KG1 (cell line): ENCODE data around the gene GRIK3.
"Not testable (repeated sequence)": the region's sequence is repeated elsewhere in the genome, so short reads cannot be mapped to it uniquely, and the experiment has no call there.

Experiments used
- DNase-seq: peaks from one replicate; lab custom pipeline; 2025; lab: John Stamatoyannopoulos, UW

Gene GRIK3

DNA sequence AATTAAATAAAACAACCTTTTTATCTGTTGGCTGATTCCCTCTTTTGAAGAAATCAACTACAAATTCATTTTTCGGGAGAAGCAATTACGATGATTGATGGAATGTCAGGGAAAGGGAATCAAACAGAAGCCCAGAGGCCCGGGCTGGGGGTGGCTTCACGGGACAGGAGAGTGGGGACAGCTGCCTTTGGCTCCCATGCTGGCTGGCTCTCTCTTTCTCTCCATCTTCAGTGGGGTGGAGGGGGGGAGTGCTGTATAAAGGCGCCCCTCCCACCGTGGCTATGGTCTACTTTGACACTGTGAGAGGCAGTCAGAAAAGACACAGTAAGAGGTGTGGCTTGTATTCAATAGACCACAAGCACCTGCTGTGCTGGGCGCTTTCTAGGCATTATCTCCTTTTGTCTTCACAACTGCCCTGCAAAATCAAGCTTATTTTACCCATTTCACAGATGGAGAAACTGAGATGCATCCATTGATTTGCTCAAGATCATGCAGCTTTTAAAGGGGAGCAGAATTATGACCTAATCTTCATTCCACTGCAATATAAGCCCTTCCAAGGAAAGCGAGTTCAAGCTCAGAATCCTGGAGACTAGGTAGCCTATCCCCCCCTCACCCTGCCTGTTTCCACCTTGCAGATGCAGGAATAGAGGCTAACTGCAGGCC lies 92.9 kb downstream of the GRIK3 start:
- DNase-seq, result no peak

DNA sequence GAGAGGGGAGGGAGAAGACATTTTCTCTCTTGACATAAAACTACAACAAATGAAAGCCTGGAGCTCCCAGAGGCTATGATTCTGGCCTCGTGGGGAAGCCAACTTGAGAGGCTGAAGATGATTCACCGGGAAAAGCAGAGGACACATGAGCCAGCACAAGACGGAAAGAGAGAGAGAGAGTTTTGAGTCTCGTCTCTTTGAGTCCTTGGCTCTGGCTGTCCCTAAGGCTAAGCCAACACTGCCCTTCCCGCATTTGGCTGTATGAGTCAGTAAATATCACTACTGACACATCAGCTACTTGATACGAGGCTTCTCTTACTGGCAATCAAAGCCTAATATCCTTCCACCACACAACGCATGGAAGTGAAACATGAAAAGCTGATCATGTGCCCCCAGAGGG lies 95.5 kb downstream of the GRIK3 start:
- no peak for DNase-seq

DNA sequence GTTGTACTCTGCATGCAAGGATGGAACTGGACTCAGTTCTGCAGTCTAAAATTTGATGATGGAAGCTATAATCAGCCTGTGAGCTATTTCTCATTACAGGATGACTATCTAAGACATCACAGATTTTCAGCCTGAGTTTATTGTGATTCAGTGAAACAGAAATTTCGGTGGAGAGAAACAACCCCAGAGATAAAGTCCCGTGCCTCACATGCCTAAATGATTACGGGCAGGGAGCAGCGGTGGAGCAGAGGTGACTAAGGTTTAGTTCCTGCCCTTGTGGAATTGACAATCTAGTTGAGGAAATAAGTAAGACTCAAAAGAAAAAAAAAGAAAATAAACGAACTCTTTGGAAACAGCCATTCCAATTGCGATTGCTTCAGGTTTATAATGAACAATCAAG lies 96.9 kb downstream of the GRIK3 start:
- no peak for DNase-seq

DNA sequence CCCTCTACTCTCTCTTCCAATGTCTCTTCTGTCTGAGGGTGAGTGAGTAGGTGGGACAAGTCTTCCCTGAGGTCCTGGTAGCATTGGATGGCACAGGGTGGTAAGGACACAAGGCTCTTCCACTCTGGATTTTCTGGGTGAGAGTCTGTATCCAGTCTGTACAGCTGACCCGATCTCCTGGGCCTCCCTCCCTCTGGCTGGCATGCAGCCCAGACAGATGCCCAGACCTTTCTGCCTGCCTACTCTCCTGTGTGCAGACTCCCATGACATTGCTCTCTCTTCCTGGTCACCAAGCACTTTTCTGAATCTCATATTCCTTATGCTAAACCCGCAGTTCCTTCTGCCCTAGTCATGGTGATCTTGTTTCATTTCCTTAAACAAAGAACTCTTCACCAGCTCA lies 100.3 kb downstream of the GRIK3 start:
- DNase-seq, result no peak

DNA sequence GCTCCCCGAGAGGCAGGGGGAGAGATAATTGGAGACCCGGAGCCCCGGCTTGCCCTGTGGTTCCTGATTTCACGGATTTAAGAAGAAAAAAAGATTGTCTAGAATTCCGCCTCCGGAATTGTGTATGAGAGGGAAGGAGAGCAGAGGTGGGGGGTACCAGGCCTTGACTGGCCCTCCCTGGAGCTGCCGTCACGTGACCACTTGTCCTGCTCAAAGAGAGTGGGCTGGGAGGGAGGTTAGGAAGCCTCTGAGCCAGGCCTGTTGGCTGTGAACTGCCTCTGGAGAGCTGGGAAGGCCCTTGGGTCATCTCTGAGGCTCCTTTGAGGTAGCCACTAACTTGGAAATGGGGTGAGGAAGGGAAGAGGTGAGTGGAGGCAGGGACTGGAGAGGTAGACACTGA lies 106.5 kb downstream of the GRIK3 start:
- DNase-seq, result no peak

DNA sequence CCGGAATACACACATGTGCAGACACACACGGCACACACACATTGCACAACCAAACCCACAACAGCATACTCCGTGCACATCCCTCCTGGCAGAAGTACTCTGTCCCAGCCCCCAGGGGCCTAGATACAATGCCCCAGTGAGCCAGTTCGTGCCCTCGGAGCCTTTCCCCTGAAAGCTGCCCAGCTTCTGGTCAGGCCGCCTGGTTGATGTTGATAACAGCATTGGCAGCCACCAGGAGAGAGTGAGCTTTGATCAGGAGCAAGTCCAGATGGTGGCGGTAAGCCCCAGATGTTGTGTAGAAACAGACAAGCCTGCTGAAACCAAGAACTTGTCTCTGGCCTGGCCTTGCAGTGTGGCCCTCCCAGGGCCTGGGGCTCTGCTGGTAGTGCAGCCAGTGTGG lies 109.1 kb downstream of the GRIK3 start:
- no peak for DNase-seq

DNA sequence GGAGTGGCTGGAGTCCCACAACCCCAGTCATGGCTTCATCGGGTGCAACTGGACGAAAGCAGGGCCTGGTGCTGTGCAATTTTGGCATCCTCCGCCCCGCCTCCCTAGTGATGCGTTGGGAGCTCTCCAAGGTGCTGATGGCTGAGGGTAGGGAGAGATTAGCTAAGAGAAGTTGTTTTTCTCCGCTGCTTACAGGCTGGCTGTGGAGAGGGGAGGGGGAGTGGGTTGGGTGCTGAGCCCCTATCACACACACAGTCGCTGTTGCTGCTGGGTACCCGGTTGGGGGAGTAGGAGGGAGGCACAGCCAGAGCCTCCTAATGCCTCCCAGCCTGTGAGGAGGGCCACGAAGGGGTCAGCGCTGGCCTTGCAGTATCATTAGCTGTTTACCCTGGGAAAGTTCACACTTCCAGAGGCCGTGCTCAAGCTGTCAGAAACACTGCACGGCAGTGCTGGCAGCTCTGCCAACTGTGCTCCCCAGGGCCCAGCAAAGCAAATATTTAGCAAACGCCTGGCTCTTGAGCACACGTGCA lies 110.0 kb downstream of the GRIK3 start:
- DNase-seq, result peak; percentile 14

DNA sequence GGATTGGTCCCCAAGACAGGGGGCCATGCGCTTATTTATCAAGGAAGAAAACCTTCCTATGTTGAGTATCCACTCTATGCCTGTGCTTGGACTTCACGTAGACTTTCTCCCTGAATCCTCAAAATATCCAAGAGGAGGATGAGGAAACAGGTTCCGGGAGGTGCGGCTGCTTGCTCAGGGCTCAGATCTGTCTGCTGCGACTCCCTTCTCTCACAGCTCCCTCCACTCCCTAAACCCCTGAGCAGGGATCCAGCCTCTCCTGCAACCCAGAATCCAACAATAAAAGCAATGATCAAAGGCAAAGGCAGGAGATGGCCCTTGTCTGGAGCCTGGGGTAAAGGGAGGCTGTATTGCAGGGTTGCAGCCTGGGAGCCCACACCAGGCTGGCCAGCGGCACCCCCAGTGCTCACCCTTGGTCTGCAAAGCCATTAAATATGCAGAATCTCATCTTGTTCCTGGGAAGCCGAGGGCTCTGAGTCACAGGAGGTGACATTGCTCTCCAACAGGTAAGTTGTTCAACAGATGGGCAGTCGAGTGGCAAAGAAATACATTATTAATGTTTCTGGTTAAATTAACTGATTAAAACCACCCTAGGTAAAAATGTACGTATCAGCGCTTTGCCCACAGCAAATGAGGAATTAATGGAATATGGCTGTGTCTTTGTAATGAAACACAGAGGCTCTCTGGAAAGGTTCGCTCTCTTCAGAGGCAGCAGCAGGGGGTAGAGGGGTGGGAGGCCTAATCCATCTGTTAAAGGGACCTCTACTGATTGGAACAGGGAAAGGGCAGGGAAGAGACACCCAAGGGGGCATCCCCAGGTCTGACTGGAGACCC lies 111.5 kb downstream of the GRIK3 start:
- DNase-seq, result no peak

DNA sequence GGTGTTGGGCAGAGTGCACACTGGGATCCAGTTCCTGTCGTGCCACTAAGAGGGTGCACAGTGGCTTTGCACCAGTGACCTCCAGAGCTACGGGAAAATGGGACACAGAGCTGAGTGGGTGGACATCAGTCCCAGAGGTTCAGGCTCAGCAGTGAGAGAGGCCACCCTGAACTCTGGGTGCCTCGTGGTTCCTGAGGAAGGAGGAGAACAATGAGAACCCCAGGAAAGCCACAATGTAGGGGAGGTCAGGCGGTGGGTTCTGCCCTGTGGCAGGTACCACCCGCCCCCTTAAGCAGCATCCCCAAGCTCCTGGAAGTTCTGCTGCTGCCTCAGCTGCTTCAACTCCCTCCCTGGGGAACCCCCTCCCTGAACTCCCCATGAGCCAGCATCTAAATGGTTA lies 112.2 kb downstream of the GRIK3 start:
- no peak for DNase-seq

DNA sequence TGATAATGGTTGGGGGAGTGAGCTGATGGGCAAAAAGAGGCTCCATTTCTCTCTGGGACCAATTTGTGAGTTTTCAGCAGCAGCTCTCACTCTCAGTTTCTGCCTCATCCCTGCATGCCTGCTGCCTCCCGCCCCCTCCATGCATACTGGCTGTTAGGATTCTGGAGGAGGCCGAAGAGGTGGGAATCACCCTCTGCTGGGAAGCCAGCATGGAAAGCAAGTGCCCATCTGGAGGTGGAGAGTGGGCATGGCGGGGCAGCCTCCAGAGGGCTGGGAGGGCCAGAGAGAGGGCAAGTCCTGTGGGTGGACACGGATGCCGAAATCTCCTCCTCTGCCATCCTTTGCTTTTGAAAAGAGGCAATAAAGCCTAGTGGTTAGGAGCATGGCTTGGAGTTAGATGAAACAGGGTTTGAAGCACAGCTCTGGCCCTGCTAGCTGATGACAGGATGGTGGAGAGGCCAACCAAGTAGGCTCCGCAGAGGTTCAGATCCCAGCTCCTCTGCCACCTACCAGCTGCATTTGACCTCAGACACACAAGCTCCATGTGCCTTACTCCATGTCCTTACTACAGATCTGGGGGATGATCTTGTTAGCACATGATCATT lies 113.4 kb downstream of the GRIK3 start:
- DNase-seq, result no peak

DNA sequence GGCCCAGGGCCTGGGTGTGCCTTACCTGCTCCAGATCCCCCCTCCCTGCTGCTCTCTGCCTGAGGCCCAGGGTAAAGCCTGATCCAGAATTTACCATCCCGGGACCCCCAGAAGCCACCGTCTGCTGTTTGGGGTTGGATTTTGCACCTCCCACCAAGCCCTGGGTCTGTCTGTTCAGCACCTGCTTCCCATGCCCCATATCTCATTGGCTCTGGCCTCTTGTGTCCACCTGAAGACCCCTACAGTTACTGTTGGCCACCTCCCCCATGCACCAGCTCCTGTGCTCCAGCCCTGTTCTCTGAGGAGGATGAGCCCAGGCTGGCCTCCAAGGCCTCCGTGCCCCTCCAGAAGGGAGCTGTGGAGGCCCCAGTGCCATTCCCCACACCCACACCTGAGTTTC lies 113.9 kb downstream of the GRIK3 start:
- no peak for DNase-seq

DNA sequence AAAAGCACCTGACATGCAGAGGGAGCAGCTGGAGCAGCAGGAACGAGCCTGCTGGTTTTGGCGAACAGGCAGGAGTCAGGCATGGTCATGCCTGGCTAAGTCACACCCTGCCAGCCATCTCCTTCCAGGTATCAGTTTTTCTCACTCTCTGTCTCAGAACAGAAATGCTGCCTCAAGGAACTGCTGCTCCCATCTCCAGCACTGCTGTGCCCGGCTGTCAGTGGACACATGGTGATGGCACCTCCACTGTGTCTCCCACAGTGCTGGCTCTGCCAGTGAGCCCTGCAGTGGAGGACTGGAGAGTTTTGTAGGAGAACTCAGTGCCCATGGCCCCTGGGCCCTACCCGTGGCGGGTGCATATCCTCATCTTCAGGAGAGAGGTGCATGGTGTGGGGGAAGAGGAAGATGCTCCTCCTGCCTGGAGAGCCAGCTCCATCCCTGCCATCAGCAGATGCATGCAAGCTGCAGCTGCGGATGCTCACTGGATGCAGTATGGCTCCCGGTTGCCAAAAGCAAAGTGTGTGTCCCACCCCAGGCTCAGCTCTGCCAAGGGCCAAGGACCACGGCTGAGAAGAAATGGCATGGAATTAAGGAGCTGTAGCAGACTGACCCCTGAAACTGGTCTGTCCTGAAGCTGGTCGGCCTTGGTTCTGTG lies 114.7 kb downstream of the GRIK3 start:
- DNase-seq, result no peak

DNA sequence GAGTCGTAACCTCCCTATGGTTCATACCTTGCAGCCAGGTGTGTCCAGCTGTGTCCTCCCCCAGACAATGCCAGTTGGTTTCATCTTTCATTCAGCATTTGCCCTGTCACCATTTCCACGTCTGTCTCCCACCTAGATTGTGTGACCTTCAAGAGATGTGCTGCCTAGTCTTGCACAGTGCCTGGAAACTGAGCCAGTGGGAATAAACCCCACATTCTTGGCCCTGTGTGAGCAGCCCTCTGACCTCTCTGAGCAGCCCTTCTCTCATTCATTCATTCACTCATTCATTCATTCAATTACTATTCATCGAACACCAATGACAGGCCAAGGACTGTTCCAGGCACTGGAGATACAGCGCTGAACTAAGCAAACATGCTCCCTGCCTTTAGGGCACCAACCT lies 115.7 kb downstream of the GRIK3 start:
- no peak for DNase-seq

DNA sequence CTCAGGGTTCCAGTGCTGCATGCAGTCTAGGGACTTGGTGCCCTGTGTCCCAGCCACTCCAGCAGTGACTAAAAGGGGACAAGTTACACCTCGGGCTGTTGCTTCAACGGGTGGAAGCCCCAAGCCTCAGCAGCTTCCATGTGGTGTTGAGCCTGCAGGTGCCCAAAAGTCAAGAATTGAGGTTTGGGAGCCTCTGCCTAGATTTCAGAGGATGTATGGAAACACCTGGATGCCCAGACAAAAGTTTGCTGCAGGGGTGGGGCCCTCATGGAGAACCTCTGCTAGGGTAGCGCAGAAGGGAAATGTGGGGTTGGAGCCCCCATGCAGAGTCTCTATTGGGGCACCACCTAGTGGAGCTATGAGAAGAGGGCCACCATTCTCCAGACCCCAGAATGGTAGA lies 117.8 kb downstream of the GRIK3 start:
- DNase-seq, result not testable (repeated sequence)

DNA sequence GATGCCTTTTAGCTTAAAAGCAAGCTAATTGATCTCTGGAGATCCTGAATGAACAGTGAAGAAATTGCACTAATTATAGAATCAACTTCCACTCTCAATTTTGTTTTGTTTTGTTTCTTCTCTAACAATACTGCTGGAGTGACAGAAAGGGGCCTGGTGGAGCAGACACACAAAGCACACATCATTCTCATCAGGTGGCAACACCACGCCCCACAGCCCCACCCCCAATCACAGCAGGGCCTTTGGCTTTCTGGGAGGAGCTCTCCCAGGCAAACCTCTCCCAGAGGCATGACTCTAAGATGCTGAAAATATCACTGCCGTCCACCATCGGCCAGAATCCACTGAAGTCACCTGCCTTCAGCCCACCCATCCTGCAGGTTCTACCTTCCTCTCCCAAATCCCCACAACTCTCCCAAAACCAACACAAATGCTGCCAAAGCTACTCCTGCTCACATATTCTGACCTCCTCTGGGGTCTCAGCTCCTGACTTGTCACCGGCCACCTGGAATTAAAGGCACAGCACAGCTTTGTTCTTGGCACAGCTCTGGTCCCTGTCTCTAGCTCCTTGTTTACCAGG lies 120.7 kb downstream of the GRIK3 start:
- DNase-seq, result no peak

DNA sequence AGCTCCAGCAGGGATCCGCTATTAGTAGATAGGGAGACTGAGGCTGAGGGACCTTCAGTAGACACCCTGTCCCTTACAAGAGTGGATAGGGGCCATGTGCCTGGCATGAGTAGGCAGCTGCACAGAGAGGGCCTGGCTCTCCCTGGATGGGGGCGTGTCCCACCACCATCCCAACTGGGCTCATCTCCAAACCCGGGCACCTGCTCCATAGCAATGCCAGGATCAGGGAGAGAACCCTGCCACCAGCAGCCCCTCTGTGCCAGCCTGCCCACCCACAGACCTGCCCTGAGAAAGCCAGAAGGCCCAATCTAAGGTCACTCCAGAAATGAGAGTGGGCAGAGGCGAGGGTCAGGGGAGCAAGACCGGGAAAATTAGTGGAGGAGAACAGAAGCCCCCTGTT lies 121.3 kb downstream of the GRIK3 start:
- no peak for DNase-seq

DNA sequence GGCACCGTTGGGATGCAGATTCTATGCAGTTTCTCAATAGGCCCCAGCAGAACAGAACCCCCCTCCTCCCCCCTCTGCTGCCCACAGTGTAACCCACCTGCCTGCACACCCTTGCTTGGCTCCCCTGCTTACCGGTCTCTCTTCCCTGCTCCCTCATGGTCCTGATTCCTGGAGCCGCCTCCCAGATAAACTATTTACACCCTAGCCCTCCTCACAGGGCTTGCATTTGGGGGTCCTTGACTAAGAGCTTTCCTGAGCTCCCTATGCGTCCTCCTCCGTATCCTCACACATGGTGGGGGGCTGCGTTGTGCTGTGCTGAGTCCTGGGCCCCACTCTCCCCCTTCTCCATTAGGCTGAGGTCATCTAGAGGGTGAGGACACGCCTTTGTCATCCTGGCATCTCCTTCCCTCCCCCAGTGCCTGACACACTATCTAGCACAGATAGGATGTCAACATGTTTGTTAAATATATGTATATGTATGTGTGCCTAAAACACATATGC lies 121.9 kb downstream of the GRIK3 start:
- no peak for DNase-seq

DNA sequence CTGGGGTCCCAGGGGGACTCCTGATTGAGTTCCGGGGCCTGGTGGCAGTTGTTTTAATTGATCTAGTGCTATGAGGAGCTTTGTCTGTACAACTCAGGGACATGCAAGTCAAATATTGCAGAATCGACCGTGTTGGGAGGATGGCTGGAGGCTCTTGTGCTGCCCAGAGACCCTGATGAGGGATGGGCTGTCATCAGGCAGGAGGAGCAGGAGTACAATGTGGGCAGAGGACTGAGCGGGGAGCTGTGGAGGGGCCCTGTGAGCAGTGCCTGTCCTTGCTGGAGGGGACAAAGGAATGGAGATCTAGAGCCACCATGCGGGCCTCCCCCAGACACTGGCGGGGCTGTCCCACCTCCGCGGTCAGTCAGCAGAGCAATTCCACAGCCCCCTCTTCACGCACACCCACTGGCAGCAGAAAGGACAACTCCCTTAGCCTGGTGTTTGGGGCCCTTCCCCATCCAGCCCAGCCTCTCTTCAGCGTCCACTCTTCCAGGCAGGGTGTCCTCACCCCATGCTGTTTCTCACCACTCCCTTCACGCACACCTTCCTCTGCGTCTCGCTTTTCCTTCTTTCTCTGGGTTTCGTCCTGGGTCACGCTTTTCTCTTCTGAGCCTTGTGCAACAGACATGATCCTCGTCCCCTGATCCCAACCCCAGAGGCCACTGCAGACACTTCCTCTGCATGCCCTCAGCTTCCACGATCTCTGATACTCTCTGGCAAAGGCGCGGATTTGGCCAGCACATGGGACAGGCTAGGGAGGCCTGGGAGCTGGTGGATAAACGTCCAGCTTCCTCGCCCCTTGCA lies 122.6 kb downstream of the GRIK3 start:
- no peak for DNase-seq

DNA sequence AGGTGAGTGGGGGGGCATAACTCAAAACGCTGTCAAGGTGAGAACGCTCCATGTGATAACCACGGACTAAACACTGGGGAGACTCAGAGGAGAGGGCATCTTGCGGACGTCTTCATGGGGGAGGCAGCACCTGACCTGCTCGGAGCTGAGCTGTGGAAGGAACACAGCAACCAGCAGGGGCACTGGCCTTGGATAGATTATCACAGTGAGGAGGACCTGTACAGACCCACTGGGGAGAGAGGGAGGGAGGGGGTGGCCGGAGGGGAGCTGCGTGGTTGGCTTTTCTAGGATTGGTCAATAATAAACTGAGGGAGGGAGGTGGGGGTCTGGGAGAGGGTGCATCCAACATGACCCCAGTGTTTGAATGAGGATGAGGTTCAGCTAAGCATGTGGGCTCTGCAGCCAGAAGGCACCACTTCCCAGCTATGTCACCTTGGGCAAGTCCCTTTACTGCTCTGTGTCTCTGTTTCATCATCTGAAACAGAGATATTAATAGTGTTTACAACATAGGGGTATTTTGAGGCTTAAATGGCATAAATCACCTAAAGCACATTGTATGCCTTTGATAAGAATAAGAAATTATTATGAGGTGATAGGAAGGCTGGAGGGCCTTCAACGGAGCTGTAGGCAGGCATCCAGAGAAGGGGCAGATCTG lies 123.3 kb downstream of the GRIK3 start:
- DNase-seq, result no peak

DNA sequence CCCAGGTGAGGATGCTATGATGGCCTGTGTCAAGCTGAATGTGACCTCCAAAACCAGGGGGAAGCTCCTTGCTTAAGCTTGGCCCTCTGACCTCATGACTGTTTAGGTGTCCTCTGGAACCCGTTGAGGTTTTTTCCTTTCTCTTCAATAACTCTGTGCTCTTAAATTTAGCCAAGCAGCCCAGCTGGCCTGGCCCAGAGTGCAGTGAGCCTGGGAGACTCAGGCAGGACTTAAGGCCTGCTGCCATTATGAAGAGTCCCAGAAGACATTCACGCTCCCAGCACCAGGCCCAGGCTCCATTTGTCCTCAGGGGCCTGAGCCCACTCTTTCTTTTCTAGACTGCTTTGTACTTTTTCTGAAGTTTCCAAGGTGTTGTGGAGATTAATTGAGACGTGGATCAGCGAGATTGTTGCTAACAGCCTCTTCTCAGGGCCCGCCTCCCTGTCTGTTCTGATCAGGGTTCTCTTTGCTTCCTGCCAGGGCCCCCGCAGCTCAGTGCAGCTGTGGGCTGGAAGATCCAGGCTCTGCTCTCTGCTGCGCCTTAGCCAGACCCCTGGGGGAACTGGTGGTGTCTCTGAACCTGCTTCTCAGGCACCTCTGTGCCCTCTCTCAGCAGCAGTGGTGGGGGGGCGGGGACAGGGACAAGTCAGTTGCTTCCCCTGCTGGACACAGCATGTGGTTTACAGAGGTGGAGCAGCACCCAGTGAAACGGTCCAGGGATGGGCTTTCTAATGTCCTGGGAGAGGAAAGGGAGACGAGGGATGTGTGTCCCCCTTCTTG lies 124.2 kb downstream of the GRIK3 start:
- DNase-seq, result no peak
